HUDEP-2 (cell line): Measurements from ENCODE around the gene RHO.

ENCODE experiments used
- DNase-seq, 76 experiments: peaks; one replicate each; lab custom pipeline; 2025; ENCODE audit not compliant: unreplicated experiment in 76 of 76; lab: John Stamatoyannopoulos, UW

The RHO gene

DNA sequence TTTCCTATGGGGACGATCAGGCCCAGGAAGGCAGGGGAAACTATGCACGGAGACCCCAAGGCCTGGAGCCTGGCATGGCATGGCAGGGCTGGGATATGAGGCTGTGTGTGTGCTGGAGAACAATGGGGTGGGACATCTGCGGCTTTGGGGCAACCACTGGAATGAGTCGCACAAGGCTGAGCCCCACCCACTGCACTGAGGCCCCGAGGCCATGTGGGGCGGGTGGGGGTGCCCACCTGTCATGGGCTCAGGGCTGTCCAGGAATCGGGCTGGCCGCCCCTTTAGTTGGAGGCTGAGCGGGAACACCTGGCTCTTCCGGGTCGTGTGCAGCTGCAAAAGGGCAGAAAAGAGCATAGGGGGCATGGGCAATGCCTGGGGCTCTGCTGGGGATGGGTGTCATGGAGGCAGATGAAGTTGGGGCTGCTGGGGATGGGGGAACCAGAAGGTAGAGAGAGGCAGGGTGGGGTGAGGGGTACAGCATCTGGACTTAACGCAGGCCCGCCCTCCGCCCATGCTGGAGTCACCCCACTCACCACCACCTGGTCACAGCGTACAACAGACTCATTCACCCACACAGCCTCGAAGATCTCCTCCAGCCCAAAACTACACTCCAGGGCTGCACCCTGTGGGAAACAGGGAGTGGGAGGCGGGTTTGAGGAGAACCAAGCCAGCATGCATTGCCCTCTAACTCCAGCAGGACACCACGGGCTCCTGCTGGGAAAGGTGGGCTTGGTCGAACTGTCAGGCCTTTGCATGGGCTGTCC, 47.0 kb downstream of the RHO start:
- DNase-seq, result peak in 21 of 76 experiments; percentile 13 to 60 (median 31)

DNA sequence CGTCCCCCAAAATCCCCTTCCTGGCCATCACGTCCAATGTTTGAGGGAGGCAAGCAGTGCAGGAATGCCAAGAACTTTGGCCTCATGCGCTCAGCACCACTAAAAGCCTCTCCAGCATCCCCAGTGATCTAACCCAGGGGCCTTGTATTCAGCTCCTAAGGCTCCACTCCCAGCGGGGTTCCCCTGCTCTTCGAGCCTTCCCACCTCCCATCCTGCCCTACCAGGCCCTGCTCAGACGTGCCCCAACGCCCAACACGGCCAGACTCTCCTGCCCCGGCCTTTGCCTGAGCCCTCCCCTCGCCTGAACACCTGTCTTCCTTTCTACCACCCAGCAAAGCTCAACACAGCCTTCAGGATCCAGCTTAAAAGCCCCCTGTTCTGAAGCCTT, 47.6 kb downstream of the RHO start:
- peak in 22 of 76 experiments; percentile 14 to 60 (median 32) for DNase-seq

DNA sequence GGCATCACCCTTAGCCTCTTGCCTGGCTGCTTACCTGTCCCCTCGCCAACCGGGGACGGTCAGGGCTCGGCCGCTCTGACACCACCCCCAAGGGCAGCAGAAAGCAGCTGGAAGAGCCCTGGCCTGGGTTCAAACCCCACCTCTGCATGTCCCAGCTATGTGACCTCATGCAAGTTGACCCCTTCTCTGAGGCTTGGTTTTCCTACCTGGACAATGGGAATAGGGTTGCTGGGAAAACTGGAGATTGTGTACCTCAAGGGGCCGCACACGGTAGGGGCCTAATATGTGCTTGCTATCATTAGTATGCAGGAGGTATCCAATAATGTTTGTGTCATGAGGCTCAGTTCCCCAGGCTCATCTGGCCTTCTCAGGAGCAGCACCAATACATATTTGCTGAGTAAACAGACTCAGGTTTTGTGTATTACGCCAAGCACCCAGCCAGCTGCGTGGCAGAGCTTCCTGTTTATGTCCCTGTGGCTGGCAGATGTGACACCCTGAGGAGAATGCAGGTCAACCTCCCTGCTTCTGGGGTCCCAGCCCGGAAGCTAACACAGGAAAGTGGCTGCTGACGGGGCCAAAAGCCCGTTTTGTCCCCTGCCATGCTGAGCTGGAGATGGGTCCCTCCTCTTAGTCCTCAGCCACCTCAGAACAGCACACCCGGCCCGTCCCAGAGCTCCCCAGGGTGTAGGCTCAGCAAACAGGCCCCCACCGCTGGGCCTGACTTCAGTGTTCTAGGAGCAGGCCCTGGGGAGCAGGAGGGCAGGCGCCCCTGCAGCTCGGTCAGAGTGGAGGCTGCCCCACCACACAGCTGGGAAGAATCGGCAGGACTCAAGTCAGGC, 48.3 kb downstream of the RHO start:
- peak in 29 of 76 experiments; percentile 12 to 74 (median 40) for DNase-seq

DNA sequence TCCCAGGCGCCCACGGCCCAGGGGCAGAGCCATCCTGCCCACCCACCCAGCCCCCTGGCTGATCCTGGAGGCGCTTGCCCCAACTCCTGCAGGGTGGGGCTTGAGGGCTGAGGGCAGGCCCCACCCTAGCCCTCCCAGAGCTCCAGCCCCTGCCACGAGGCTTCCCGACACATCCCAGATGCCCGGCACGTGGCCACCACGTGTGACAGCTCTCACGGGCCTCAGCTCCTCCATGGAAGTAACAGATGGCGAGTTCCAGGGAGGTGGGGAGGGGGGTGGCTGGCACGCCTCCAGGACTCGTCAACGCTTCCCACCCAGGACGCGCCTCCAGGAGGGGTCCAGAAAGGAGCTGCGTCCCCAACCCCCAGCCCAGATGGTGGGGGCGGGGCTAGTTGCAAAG, 48.9 kb downstream of the RHO start:
- DNase-seq, result peak in 73 of 76 experiments; percentile 6 to 86 (median 62)

DNA sequence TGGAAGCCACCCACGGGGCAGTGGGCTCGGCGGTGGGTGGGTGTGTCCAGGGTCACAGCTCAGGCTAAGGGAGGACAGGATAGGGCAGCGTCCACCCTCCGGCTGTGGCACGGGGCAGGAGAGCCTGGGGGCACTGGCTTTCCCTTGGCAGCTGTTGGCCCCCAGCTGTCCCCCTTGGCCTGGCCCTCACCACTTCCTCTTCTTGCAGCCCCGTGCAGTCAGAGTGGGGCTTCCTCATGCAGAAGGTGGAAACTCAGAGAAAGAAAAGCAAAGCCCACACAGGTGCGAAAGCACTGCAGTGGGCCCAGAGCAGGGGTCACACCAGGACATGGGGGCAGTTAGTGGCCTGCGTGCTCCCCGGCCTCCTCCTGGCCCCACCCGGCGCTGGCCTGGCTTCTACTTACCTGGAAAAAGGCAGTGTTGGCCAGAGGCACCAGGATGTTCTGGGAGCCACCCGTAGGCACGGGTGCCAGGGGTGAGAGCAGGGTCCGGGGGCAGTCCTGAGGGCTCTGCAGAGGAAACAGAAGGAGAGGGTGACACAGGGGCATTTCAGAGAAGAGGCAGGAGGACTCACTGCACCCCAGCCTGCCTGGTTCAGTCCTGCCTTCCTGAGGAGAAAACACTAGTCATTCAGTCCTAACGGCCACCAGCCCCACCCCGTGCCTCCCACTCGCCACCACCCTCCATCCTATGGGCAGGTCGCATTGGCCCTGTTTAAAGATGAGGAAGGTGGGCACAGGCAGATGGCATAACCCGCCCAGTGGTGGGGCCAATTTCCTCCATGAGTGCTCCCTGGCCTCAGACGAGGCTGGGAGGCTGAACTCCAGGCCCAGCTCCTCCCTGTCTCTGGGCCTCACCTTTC, 49.7 kb downstream of the RHO start:
- DNase-seq, result peak in 74 of 76 experiments; percentile 55 to 92 (median 83)

DNA sequence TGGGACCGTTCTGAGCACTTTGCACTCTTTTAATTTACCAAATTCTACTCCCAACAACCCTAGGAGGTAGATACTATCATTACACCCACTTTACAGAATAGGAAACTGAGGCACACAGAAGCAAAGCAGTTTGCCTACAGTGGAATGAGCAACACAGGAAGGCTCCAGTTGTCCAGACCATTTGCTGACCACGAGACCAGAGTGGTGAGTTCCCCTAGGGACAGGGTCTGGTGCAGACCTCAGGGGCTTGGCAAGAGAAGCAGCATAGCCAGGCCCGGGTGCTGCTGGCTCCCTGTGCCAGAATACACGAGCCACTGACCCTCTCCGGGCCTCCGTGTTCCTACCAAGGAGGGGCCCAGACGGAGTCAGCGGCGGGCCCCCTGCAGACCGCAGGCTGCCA, 51.6 kb downstream of the RHO start:
- no peak for DNase-seq

DNA sequence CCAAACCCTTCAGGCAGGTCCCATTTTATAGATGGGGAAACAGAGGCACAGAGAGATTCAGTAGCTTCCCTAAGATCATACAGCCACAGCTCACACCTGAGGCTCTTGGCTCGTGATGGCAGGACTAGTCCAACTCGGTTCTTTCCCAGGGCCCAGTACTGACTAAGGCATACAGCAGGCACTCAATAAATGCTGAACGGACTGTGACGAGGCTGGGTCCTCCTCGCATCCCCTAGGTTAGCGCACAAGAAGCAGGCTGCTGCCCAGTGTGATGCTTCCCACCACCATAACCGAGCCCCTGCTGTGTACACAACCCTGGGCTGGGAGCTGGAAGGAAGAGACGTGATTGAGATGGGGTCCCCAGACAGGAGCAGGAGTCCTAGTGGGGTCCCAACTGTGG, 53.2 kb downstream of the RHO start:
- no peak for DNase-seq

DNA sequence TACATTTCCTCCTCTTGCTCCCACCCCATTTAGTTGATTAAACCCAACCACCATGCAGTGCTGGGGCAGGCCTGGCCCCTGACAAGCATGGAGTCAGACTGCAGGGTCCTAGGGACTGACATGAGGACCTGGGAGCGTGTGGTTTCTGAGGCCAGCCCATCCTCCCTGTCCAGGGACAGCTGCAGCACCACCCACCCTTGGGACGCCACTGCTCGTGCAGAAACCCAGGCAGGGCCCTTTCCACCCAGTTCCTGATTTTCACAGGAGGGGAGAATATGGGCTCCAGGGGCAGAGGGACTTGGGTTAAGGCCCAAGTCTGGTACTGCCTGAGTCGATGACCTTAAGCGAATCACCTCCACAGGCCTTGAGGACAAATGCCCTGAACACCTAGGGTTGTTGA, 54.4 kb downstream of the RHO start:
- no peak for DNase-seq

DNA sequence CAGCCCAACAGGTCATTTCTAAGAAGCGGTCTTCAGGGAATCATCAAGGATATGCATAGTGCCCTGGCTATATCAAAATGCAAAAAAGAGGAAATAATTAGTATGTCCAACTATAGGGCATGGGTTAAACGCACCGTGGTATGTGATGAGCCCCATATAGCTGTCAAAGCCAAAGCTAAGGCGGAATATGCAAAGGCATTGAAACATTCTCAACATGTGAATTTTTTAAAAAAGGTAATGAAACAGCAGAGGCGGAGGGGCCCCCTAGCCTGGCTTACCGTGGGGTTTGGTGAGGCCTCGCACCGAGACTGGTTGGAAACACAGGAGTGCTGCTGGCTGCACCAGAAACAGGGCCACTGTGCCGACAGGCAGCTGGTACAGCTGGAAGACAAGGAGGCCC, 54.9 kb downstream of the RHO start:
- no peak for DNase-seq

DNA sequence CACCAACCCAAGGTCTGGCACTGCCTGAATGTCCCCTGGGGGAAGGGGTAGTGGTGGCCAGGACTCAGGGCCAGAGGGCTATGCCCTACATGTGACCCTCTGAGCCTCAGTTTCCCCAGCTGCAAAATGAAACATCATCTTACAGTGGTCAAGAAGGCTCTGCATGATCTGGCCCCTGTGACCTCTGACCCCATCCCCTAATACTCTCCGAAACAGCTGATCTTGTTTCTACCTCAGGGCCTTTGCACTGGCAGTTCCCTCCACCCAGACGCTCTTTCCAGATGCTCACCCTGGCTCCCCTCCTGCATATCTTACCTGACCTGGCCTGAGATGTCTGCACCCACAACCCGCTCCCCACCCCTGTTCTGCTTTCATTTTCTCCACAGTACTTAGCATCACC, 56.2 kb downstream of the RHO start:
- DNase-seq, result no peak
